HG02798 (cell line): ENCODE measurements around the gene FOLR3.
"Not testable (repeated sequence)": the region's sequence is repeated elsewhere in the genome, so short reads cannot be mapped to it uniquely, and the experiment has no call there.

Source experiments
- ATAC-seq: cut with Tn5 transposase; IDR thresholded peaks from one replicate; pipeline ENCODE4 v1.9.1; 2021; ENCODE audit warnings: mild to moderate bottlenecking; ENCODE audit not compliant: unreplicated experiment, poor library complexity

FOLR3 gene

GRCh38 chr11:72157131-72157530 lies 21.6 kb downstream of the FOLR3 start:
- no peak for ATAC-seq

GRCh38 chr11:72160319-72160718 lies 24.8 kb downstream of the FOLR3 start:
- no peak for ATAC-seq

DNA sequence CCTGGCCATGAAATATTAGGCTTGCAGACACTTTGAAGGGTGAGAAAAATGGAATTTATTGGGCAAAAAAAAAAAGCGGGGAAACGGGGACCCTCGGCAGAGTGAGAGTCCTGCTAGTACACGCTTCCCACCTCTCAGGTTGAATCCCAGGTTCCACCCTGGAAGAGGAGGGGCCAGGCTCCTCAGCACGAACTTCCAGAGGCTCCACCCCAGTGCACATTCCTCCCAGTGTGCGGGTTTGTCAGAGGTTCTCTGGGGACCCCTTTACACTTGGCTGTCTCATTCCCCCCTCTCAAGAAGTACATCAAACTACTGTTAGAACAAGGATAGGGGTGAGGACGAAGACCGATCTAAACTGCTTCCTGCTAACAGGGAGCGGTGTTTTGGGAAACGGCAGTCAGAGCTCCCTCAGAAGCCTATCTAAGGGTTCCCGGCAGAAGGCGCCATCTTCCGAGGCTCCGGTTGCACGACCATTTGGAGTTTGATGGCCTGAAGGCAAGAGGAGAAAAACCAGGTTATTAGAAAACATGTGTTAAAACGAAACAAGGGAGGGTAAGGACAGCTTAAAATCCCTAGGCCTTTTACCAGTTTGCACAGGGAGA lies 27.5 kb downstream of the FOLR3 start:
- no peak for ATAC-seq

- not testable (repeated sequence) for ATAC-seq
Measured at GRCh38 chr11:72164187-72164586, 28.7 kb downstream of the FOLR3 start.

DNA sequence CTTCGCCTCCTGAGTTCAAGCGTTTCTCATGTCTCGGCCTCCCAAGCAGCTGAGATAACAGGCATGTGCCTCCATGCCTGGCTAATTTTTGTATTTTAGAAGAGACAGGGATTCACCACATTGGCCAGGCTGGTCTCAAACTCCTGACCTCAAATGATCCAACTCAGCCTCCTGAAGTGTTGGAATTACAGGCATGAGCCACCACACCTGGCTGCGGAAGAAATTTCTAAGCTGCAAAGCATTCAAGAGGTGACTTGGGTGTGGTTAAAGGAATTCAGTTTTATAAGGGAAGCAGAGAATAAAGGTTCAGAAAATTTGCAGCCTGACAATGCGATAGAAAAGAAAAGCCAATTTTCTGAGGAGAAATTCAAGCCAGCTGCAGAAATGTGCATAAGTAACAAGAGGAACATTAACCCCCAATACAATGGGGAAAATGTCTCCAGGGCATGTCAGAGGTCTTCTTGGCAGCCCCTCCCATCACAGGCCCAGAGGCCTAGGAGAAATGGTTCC lies 33.6 kb downstream of the FOLR3 start:
- not testable (repeated sequence) for ATAC-seq

GRCh38 chr11:72169754-72170153 lies 34.2 kb downstream of the FOLR3 start:
- ATAC-seq = not testable (repeated sequence)

GRCh38 chr11:72172043-72172442 lies 36.5 kb downstream of the FOLR3 start:
- not testable (repeated sequence) for ATAC-seq

DNA sequence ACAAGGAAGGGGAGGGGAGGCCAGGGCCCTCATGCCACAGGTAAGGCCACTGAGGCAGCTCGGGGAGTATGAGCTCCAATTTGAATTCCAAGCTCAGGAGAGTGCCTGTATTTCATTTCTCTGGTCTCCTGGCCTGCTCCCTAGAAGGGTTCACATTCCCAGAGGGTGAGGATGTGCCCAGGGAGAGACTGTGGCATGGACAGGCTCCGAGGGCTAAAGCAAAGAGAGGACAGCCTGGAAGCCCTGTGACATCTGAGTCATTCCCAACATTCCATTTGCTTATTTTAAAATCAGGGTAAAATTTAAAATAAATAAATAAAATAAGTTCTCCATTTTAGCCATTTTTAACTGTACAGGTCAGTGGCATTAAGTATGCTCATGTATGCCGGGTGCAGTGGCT lies 37.8 kb downstream of the FOLR3 start:
- ATAC-seq = no peak

- ATAC-seq = no peak
Measured at GRCh38 chr11:72174302-72175070, 39.0 kb downstream of the FOLR3 start.

GRCh38 chr11:72177656-72178055 lies 42.1 kb downstream of the FOLR3 start:
- ATAC-seq = no peak

DNA sequence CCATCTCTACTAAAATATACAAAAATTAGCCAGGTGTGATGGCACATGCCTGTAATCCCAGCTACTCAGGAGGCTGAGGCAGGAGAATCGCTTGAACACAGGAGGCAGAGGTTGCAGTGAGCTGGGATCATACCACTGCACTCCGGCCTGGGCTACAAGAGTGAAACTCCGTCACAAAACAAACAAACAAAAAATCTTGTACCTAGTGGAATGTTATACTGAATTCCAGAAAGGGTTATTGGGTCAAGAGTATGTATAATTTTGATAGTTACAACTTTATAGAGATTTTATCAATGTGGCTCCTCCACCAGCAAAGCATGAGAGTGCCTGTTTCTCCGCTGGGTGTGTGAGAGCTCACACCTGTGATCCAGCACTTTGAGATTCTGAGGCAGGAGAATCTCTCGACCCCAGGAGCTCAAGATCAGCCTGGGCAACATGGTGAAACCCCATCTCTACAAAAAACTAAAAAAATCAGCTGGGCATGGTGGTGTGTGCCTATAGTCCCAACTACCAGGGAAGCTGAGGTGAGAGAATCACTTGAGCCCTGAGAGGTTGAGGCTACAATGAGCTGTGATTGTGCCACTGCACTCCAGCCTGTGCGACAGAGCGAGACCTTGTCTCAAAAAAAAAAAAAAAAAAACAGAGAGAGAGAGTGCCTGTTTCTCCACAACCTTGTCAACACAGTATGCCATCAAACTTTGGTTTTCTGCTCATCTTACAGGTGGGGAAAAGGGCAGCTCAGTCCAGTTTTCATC lies 43.7 kb downstream of the FOLR3 start:
- ATAC-seq = no peak

DNA sequence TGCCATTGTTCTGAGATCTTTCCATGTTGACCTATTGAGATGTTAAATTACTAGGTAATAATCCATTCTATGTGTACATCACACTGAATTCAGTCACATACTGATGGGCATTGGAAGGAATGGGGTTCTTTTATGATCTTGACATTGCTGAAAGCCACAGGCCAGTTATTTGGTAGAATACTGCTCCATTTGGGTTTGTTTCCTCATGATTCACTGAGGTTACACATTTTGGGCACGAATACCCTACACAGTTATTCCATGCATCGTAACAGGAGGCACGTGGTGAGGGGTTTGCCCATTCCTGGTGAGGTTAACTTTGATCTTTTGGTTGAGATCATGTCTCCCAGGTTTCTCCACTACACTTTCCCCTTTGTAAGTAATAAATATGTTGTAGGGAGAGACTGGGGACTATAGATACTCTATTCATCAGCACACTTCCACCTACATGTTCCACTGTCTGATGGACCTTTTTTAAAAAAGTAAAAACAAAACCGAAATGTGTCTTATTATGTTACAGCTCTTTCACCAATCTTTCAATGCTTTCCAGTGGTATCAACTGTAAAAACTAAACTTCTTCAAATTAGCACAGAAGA lies 44.4 kb downstream of the FOLR3 start:
- no peak for ATAC-seq

DNA sequence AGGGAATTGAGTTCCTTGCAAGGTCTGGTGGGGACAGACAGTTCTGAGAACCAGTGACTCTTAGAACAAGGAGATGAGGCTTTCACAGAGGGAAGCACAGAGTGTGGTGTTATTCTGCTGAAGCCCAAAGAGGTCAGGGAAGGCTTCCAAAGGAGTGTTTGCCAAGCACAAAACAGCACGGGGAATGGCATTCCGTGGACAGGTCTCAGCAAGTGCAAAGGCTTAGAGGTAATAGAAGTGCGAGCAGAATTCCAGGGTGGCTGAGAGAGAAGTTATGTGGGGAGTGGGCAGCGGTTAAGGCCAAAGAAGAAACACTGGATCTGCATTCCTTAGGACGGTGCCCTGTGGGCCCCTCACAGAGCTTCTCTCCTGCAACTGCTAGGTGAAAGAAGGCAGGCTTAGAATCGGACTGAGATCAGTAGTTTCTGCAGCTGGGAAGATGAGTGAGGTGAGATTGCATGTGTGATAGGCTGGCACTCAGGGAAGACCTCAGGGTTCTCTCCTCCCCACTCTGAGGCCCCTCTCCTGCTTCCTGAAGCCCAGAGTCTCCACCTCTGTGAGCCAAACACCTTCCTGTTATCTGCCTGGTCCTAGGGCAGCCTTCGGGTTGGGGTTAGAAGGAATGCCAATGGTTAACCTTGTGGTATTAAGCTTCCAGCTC lies 45.5 kb downstream of the FOLR3 start:
- ATAC-seq = not testable (repeated sequence)

- not testable (repeated sequence) for ATAC-seq
Measured at GRCh38 chr11:72181553-72181958, 46.0 kb downstream of the FOLR3 start.

GRCh38 chr11:72188267-72188666 lies 52.7 kb downstream of the FOLR3 start:
- no peak for ATAC-seq
